HUES48 (cell line): Measurements from ENCODE around the gene DZIP3.

Source experiments
- H3K27ac ChIP-seq: one replicate; pipeline ENCODE4 v1.7.0; 2013; ENCODE audit warnings: low read depth, low read length, inconsistent platforms
- H3K27me3 ChIP-seq: 2 replicates; pipeline ENCODE4 v1.6.1; 2013; ENCODE audit warnings: mild to moderate bottlenecking, low read length; ENCODE audit not compliant: control insufficient read depth, insufficient read depth
- H3K36me3 ChIP-seq: 2 replicates; pipeline ENCODE4 v1.6.1; 2013; ENCODE audit warnings: low read length; ENCODE audit not compliant: control insufficient read depth, insufficient read depth
- H3K4me1 ChIP-seq: 2 replicates; pipeline ENCODE4 v1.6.1; 2013; ENCODE audit warnings: mild to moderate bottlenecking, low read length; ENCODE audit not compliant: control insufficient read depth, insufficient read depth
- H3K4me3 ChIP-seq: 2 replicates; pipeline ENCODE4 v1.5.1; 2013; ENCODE audit warnings: mild to moderate bottlenecking, low read depth, low read length
- H3K9ac ChIP-seq: 2 replicates; pipeline ENCODE4 v1.6.1; 2013; ENCODE audit warnings: mild to moderate bottlenecking, low read depth, low read length, moderate library complexity
- H3K9me3 ChIP-seq: 2 replicates; pipeline ENCODE4 v1.6.1; 2013; ENCODE audit warnings: low read length; ENCODE audit not compliant: control insufficient read depth, insufficient read depth

DZIP3 gene

DNA sequence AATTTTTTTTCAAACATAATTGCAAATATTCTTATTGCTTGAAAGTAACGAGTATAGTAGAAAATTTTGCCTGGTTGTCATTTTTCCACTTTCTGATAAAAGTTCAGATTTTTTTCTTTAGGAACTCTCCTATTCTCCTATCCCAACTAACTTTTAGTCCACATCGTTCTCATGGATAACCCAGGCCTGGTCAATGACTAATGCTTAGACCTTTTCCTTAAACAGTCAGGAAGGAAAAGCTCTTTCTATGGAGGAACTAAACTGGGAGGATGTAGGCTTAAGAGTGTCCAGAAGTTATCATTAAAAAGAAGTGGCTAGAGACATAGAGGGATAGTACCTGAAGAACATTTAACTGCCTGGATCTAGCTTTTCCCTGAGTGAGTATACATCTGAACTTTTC, 27.0 kb upstream of the DZIP3 start:
- Histone ChIP-seq H3K36me3 (peaks cover 100% of the 10 kb centered on the region), H3K27ac (no peak overlapping the region)

DNA sequence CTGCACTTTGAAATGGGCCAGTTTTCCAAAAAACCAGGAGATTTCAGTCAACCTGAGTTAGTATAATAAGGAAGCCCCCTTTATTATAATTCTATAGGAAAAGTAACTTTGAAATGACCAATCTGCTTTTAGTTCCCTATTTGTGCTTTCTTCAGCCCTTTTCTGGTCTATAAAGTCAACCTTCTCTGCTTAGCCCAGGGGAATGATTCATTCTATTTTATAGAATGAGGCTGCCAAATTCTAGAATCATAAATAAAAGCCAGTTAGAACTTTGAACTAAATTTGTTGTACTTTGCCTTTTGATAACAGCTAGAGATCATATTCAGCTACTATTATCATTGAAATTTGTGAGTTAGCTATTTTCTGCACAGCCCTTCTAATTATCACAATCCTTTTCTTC, 25.0 kb upstream of the DZIP3 start:
- H3K36me3 ChIP-seq: peaks cover 98% of the 10 kb centered on the region
- no peak overlapping the region for H3K27ac ChIP-seq
- H3K9ac ChIP-seq: no peak overlapping the region
- no peak overlapping the region for H3K4me3 ChIP-seq
- H3K27me3 ChIP-seq: no peaks in the 10 kb centered on the region
- H3K9me3 ChIP-seq: no peaks in the 10 kb centered on the region
- H3K4me1 ChIP-seq: no peaks in the 10 kb centered on the region

More for the DNA sequence above, 27.0 kb upstream of the DZIP3 start:
- Histone ChIP-seq H3K9ac (no peak overlapping the region), H3K4me1 (no peaks in the 10 kb centered on the region), H3K9me3 (no peaks in the 10 kb centered on the region), H3K4me3 (no peak overlapping the region), H3K27me3 (no peaks in the 10 kb centered on the region)

- Histone ChIP-seq H3K36me3 (peaks cover 93% of the 10 kb centered on the region), H3K4me1 (no peaks in the 10 kb centered on the region), H3K4me3 (no peak overlapping the region), H3K27me3 (no peaks in the 10 kb centered on the region), H3K27ac (no peak overlapping the region), H3K9ac (no peak overlapping the region), H3K9me3 (no peaks in the 10 kb centered on the region)
Measured at GRCh38 chr3:108565506-108565905, 24.0 kb upstream of the DZIP3 start.

DNA sequence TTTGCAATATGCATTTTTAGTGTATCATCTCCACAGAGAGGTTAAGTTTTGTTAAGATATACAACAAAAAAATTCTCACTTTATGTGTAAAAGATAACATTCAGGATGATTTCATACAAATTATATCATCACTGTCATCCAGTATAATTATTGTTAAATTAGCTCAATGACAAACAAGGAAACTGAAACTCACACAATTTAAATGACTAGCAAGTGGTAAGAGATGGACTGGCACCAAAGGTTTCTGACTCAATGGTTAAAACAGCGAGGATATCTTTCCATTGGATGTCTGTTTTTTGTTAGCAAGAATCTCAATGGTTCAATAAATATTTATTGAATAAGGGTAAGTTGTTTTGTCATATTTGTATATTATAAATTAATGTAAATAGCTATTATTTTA, 22.9 kb upstream of the DZIP3 start:
- Histone ChIP-seq H3K4me1 (no peaks in the 10 kb centered on the region), H3K9me3 (no peaks in the 10 kb centered on the region), H3K9ac (no peak overlapping the region), H3K4me3 (no peak overlapping the region), H3K36me3 (peaks cover 93% of the 10 kb centered on the region), H3K27ac (no peak overlapping the region), H3K27me3 (no peaks in the 10 kb centered on the region)

DNA sequence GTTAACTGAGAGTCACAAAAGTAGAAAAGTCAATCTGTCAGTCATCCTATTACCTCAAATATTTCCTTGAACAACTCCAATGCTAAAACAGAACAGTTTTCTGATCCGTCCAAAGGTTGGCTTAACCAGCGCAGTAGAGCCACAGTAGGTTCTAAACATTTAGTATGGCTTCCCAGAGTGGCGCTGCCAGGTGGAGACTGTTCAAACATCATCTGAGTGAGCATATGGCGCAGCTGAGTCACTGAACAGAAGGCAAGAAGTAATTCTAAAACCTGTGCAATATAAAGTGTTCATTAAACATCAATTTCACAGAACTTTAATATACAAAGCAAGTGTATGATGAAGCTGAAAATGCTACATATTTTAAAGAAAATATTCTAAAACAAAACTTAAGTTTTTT, 20.2 kb upstream of the DZIP3 start:
- Histone ChIP-seq H3K4me3 (no peak overlapping the region), H3K9ac (no peak overlapping the region), H3K36me3 (peaks cover 91% of the 10 kb centered on the region), H3K9me3 (no peaks in the 10 kb centered on the region), H3K27me3 (no peaks in the 10 kb centered on the region), H3K4me1 (no peaks in the 10 kb centered on the region), H3K27ac (no peak overlapping the region)

DNA sequence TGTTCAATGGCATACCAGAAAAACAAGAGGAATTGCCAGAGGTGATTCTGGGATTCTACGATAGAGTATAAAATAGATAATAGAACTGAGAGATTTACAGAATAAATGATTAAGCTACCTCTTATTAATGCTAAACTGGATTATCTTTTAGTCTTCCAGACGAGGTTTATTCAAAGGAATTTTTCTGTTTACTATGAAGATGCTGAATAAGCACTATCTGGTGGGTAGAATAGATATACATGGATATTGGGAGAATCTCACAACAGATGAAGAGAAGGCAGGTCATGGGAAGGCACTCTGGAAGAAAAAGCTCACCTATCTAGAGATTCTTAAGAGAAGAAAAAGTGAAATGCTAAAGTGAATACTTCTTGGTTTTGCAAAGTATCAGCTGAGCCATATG, 11.5 kb upstream of the DZIP3 start:
- Histone ChIP-seq H3K27ac (no peak overlapping the region), H3K36me3 (peaks cover 95% of the 10 kb centered on the region)

GRCh38 chr3:108588601-108589000, 921 bp upstream of the DZIP3 start:
- Histone ChIP-seq H3K4me1 (peaks cover 23% of the 10 kb centered on the region), H3K27ac (peak overlapping the region; percentile 100), H3K27me3 (no peaks in the 10 kb centered on the region), H3K4me3 (peak overlapping the region; percentile 99), H3K9ac (peak overlapping the region; percentile 98), H3K9me3 (no peaks in the 10 kb centered on the region), H3K36me3 (peaks cover 22% of the 10 kb centered on the region)

More for the DNA sequence above, 11.5 kb upstream of the DZIP3 start:
- Histone ChIP-seq H3K9ac (no peak overlapping the region), H3K27me3 (no peaks in the 10 kb centered on the region), H3K4me3 (no peak overlapping the region), H3K4me1 (peaks cover 39% of the 10 kb centered on the region), H3K9me3 (peaks cover 7% of the 10 kb centered on the region; the same call in 1 of the 2 replicates)

DNA sequence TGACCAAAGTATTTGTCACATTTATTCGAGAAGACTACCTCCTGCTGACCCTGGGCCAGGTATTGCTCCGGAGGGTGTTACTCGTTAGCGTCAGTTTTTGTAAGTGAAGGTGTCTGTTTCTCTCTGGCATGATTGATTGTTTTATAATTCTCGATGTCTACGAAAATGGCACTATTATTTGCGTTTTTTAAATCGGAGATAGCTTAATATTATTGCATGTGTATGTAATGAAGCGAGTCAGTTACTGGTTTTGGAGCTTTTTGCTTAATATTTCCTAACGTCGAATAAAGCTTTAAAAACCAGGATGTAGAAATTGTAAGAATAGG, 439 bp downstream of the DZIP3 start:
- peak overlapping the region; percentile 100 for H3K27ac ChIP-seq
- H3K9ac ChIP-seq: peak overlapping the region; percentile 98
- H3K27me3 ChIP-seq: no peaks in the 10 kb centered on the region
- peaks cover 23% of the 10 kb centered on the region for H3K4me1 ChIP-seq
- peaks cover 8% of the 10 kb centered on the region for H3K36me3 ChIP-seq
- H3K4me3 ChIP-seq: peak overlapping the region; percentile 99
- no peaks in the 10 kb centered on the region for H3K9me3 ChIP-seq

DNA sequence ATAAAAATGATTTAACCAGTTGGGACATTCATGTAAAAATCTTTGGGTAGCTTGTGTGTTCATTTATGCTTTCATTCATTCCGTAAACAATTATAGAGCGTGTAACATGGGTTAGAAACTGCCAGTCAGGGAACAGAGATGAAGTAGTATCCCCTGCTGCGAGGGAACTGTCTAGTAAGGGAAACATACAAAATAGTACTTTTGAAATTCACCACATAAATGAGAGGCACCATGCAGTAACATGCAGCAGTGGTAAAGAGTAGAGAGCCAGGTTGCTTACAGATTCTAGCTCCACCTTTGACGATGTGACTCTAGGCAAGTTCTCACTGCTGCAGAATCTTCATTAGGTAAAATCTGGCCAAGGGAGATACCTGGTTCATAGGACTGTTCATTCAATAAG, 938 bp downstream of the DZIP3 start:
- peak overlapping the region; percentile 100 for H3K27ac ChIP-seq
- H3K4me1 ChIP-seq: peaks cover 22% of the 10 kb centered on the region
- no peaks in the 10 kb centered on the region for H3K27me3 ChIP-seq
- H3K36me3 ChIP-seq: peaks cover 6% of the 10 kb centered on the region; the same call in 1 of the 2 replicates
- H3K4me3 ChIP-seq: peak overlapping the region; percentile 99
- no peaks in the 10 kb centered on the region for H3K9me3 ChIP-seq
- peak overlapping the region; percentile 98 for H3K9ac ChIP-seq

GRCh38 chr3:108595321-108595720, 5.8 kb downstream of the DZIP3 start:
- H3K36me3 ChIP-seq: no peaks in the 10 kb centered on the region
- H3K9ac ChIP-seq: no peak overlapping the region
- H3K4me3 ChIP-seq: no peak overlapping the region
- peaks cover 5% of the 10 kb centered on the region for H3K4me1 ChIP-seq
- H3K27ac ChIP-seq: no peak overlapping the region
- no peaks in the 10 kb centered on the region for H3K9me3 ChIP-seq
- no peaks in the 10 kb centered on the region for H3K27me3 ChIP-seq

GRCh38 chr3:108598375-108598774, 8.9 kb downstream of the DZIP3 start:
- H3K36me3 ChIP-seq: no peaks in the 10 kb centered on the region
- no peaks in the 10 kb centered on the region for H3K27me3 ChIP-seq
- H3K27ac ChIP-seq: no peak overlapping the region
- H3K4me3 ChIP-seq: no peak overlapping the region
- peaks cover 12% of the 10 kb centered on the region for H3K4me1 ChIP-seq
- H3K9ac ChIP-seq: no peak overlapping the region
- H3K9me3 ChIP-seq: no peaks in the 10 kb centered on the region
